Measurements from ENCODE around the gene TNFAIP8L3. TPM values are rescaled to one million over a fixed set of nuclear protein-coding genes. Genes with fewer than 3 reads are reported as not detected.
A peak's percentile ranks its signal among the peaks of the same experiment; 100 is the strongest.

TNFAIP8L3 gene
- total RNA-seq, 1 donor from 2014 or later, result 6.5 TPM

DNA sequence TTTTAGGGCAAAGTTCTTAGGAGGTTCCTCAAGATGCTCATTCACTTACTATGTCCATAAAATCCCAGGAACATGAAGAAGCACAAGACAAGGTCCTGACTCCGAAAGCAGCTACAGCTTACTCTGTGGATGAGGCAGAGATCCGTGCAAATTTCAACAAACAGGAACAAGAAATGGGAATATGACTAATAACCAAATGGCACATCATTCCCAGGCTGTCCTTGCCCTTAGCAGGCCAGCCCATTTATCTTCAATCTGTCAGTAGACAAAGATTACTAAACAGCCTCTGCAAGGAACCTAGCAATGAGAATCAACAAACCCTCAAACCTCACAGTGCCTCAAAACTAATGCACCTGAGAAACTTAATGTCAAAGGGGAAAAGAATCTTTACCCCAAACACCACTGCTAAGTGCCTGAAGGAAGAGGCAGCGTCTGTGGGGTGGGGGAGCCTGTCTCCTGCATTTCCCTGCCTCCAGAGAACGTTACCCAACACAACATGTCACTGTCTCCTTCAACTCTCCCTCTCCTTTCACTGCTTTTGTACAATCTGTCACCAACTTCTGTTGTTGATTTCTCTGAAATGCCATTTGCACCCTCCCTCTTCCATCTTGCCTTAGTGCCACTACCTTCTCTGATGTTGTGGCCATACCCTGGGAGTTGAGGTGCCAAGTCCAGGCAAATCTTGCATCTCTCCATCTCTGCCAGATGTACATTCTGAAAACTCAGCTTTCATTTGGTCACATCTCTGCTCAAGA lies 4.8 kb downstream of the TNFAIP8L3 start:
- DNase-seq, result no peak

DNA sequence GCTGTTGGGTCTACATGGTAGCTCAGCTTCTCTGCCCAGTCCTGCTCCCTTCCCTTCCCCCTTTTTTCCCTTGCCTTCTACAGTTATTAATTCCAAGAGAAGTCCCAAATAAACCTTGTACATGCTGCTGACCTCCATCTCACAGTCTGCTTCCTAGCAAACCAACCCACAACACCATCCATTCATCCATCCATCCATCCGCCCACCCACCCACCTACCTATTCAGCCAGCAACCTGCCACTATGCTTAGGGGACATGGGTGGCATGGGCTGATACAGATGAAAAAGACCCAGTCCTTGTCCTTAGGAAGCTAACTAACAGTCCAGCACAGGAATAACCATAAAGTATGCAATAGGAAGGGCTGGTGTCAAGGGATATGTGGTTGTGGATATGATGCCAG lies 5.7 kb downstream of the TNFAIP8L3 start:
- no peak for DNase-seq

GRCh38 chr15:51088585-51088984 lies 6.1 kb downstream of the TNFAIP8L3 start:
- no peak for DNase-seq

- DNase-seq, result no peak
These were observed 7.2 kb downstream of the TNFAIP8L3 start for GRCh38 chr15:51087513-51087912.

GRCh38 chr15:51086409-51086808 lies 8.3 kb downstream of the TNFAIP8L3 start:
- no peak for DNase-seq

- no peak for DNase-seq
These were observed 8.9 kb downstream of the TNFAIP8L3 start for GRCh38 chr15:51085764-51086163.

DNA sequence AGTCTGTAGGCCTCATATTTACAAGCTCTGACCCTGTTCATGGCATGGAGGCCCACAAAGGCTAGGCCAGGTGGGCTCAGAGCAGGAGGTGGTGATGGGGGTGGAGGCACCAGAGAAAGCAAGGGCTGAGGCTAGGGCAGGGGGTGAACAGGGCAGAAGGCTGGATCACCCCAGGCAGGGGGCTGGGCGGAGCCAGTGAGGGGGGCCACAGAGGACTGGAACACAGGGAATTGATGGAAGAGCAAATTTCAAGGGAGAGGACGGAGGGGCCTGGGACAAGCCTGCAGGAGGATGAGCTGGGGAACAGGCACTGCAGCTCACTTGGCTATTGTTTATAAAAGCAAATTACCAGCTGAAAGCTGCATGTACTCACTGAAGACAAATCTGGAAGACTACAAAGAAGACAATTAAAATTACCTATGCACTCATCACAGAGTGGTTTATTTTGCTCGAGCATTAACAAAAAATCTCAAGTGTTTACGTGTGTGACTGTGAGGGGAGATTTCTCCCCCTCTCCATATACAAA lies 11.0 kb downstream of the TNFAIP8L3 start:
- no peak for DNase-seq

DNA sequence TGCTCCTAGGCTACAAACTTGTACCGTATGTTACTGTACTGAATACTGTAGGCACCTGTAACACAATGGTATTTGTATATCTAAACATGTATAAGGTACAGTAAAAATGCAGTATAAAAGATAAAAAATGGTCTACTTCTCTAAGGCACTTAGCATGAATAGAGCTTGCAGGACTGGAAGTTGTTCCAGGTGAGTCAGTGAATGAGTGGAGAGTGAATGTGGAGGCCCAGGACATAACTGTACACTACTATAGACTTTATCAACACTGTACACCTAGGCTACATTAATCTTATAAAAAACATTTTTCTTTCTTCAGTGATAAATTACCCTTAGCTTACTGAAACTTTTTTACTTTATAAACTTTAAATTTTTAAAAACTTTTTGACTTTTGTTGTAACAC lies 12.5 kb downstream of the TNFAIP8L3 start:
- DNase-seq, result no peak

GRCh38 chr15:51080286-51080685 lies 14.4 kb downstream of the TNFAIP8L3 start:
- no peak for DNase-seq

DNA sequence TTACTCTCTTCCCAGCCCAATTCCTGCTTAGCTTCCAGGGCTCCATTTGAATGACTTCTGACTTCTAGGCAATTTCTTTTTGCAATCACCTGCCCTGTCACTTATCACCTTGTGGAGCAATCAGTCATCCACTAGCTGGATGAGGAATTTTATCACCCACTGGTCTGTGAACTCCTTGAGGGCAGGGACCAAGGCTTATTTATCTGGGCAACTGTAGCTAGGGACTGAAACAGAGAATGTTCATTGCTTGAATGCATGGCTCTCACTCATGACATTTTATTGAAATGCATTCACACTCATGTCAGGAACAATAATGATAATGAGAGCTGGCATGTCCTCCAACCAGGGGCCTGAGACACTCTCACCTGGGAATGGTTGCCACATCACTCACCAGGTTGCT lies 15.5 kb downstream of the TNFAIP8L3 start:
- DNase-seq, result no peak

DNA sequence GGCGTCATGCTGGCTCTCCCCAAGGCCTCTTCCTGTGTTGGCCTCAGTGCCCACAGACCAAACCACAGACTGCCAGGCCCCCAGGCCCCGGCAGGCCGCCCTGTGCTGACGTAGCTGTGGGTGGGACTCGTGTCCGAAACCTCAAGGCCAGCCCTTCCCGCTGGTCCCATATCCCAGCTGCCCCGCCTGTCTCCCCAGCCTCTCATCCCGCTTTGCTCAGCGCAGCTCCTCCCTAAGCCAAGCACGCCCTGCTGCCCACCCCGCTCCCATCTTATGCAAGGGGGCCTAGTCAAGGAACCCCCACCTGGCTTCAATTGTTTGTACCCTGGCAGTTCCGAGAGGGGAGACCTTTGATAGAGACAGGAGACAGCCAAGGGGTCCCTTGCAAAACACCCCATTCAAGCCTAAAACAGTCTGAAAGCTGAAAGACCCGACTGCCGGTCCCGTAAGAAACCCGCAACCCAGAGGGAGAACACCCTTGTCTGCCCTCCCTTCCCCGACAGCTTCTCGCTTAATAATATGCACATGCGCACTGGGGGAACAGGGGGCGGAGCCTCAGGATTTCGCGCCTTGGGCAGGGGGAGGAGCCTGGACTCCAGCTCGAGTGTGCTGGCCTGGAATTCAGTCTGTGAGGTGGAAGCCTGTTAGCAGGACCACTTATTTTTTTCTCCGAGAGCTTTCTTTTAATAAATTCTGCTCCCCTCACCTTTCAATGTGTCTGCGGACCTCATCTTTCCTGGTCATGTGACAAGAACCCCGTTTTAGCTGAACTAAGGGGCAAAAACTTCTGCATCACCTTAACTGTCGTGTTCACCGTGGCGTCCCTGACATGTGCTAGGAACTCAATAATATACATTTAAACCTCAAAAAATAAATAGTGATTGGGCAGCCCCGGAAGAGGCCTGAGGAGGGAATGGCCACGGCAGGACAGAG lies 17.2 kb downstream of the TNFAIP8L3 start:
- peak; percentile 90 for DNase-seq

GRCh38 chr15:51076524-51077220 lies 18.0 kb downstream of the TNFAIP8L3 start:
- DNase-seq, result no peak

DNA sequence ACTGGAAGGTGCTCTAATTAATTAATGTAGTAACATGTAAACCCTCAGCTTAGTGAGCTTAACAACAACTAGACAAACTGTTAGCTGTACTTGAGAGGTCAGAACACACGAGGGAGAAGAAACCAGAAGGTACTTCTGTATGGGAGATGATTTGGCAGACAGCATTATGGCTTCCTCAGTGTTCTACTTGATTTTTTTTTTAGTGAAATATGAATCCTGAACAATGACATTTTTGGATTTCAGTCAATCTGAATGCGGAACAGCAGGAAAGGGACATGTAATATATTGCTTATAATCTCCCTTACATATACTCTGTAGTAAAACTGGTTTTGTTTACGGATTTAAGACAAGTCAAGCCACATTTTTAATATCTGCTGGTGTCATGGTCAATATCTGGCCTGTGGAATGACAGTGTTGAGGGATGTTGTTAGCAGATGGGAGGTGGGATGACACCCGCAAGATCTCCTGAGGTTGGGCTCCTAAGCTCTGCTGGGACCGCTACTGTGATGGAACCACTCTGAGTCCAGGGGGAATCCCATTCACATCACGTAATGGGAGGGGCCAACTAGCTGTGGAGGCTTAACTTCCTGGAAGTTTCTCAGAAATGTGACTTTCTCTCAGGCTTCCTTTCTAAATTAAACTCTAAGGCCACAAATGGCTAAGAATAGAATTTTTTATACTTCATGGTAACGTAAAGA lies 18.7 kb downstream of the TNFAIP8L3 start:
- DNase-seq, result peak; percentile 47

DNA sequence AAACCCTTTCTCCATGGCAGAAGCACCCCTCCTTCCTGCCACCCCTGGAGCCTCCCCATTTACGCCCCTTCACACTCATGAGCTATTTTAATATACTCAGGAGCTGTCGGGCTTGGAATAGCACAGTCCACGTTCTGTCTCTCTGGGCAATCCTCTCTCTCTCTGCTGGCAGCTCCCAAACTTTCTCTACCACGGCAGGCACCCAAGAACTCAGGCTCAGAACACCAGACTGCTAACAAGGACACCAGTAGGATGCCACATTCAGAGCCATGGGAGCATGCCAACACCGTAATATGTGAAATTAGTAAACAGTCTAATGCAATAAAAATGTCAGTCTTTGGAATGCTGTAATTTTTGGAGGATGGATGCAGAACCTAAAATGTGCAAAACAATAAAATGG lies 19.3 kb downstream of the TNFAIP8L3 start:
- no peak for DNase-seq

DNA sequence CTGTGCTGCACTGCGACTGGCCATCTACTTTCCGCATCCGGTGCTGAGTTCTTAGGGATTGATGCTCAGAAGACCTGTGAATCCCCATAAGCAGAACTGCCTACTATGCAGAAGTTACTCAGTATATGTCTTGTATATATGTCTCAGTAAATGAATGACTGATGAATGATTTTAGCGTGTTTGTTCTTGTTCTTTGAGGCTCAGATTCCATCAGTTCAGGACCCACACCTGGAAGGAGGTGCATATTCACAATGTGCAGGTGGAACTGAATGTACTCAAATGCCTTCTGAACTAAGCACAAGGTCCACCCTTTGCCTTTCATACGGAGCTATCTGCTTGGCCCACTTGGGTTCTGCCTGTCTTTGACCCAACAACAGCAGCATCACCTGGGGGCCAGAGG lies 19.8 kb downstream of the TNFAIP8L3 start:
- no peak for DNase-seq

DNA sequence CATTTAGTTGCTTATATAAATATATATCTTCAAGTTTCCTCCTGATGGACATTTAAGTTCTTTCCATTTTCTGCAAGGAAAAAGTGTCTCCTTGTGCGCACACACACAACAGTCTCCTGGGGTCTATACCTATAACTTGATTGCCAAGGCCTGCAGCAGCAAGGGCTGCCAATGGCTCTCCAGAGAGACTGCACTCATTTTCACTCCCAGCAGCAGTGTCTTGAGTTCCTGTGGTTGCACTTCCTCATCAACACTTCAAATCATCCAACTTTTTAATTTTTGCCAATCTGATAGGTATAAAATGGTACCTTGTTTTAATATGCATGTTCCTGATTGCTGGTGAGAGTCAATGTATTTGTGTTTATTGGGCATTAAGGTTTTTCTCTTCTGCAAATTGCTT lies 23.1 kb downstream of the TNFAIP8L3 start:
- no peak for DNase-seq

GRCh38 chr15:51069983-51070382 lies 24.7 kb downstream of the TNFAIP8L3 start:
- no peak for DNase-seq

DNA sequence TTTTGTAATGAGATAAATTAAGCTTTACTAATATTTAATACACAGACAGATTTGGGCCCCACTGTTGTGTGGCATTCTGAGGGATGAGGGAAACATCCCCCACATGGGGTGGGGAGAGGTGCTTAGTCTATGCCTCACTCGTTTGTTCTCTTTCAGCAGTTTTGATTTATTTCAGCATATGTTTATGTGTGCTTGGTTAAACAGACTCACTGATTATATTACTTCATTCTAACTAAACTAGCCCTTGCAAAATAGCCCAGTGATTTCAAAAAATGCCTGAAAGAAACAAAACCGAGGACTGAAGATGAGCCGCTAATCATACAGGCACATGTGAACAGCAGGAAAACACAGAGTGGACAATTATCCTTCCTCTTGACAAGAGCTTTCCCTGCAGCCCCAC lies 27.2 kb downstream of the TNFAIP8L3 start:
- DNase-seq, result no peak

GRCh38 chr15:51065781-51066180 lies 28.9 kb downstream of the TNFAIP8L3 start:
- no peak for DNase-seq

GRCh38 chr15:51065261-51065660 lies 29.4 kb downstream of the TNFAIP8L3 start:
- DNase-seq, result no peak

DNA sequence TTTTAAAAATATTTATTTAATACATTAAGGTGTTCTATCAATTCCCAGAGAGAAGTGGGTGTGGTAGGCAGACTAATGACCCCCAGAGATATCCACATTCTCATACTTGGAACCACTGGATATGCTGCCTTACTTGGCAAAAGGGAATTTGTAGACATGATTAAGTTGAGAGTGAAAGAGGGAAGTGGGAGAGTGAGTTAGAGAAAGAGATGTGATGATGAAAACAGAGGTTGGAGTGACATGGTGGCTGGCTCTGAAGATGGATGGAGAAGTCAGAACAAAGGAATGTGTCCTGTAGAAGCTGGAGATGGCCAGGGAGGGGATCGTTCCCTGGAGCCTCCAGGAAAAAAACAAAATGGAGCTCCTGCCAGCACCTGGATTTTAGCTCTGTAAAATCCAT lies 32.0 kb downstream of the TNFAIP8L3 start:
- DNase-seq, result no peak
